OCI-LY7 (cell line): ENCODE results near the gene TSHZ2. TPM values are rescaled to one million over a fixed set of nuclear protein-coding genes. Genes with fewer than 3 reads are reported as not detected.

Experiments
- BruUV-seq: library from RNA; stranded (reverse); fragments of 400-500 nt; replicated peaks from 2 replicates; lab custom pipeline; 2021; lab: Mats Ljungman, UMichigan
- CTCF ChIA-PET: fragments of 300-600 bp; sonication (Branson Sonifier 250); formaldehyde crosslinking; loops from one replicate; lab custom pipeline; 2022; ENCODE audit warnings: antibody characterized with exemption; ENCODE audit not compliant: unreplicated experiment; lab: Charles Lee
- POLR2A ChIA-PET: fragments of 300-600 bp; sonication (Branson Sonifier 250); formaldehyde crosslinking; loops from one replicate; lab custom pipeline; 2022; ENCODE audit warnings: antibody characterized with exemption; lab: Charles Lee
- DNase-seq: peaks from one replicate; pipeline ENCODE4 v3.0.0-alpha.2; 2015; ENCODE audit warnings: low spot score
- H2AFZ ChIP-seq: fragments of 200-600 bp; sonication (generic), shearing (Covaris generic); 2 replicates; pipeline ENCODE4 v1.6.1; 2014; ENCODE audit warnings: mild to moderate bottlenecking, antibody characterized with exemption, low read length, moderate library complexity
- H3K27ac ChIP-seq: fragments of 200-600 bp; sonication (generic); 2 replicates; pipeline ENCODE4 v1.5.1; 2014; ENCODE audit warnings: mixed run types, low read depth, mild to moderate bottlenecking, moderate library complexity, low read length, inconsistent platforms; ENCODE audit not compliant: poor library complexity, severe bottlenecking
- H3K36me3 ChIP-seq: fragments of 200-600 bp; sonication (generic); 2 replicates; pipeline ENCODE4 v1.6.1; 2014; ENCODE audit warnings: mild to moderate bottlenecking, antibody characterized with exemption, low read length, moderate library complexity, mixed read lengths; ENCODE audit not compliant: insufficient read depth
- H3K4me1 ChIP-seq: fragments of 200-600 bp; sonication (generic); 2 replicates; pipeline ENCODE4 v1.5.1; 2014; ENCODE audit warnings: mild to moderate bottlenecking, low read length; ENCODE audit not compliant: insufficient read depth, poor library complexity, severe bottlenecking
- H3K4me2 ChIP-seq: fragments of 200-600 bp; sonication (generic); 2 replicates; pipeline ENCODE4 v1.6.1; 2014; ENCODE audit warnings: mild to moderate bottlenecking, low read length
- H3K4me3 ChIP-seq: fragments of 200-600 bp; sonication (generic); 2 replicates; pipeline ENCODE4 v1.5.1; 2014; ENCODE audit warnings: mild to moderate bottlenecking, low read depth, low read length; ENCODE audit not compliant: poor library complexity, severe bottlenecking
- H3K79me2 ChIP-seq: fragments of 200-600 bp; sonication (generic); 2 replicates; pipeline ENCODE4 v1.6.1; 2016; ENCODE audit warnings: low read depth, mild to moderate bottlenecking, low read length, moderate library complexity, mixed read lengths; ENCODE audit not compliant: insufficient read depth
- H3K9me2 ChIP-seq: fragments of 200-600 bp; sonication (generic); 2 replicates; pipeline ENCODE4 v1.6.1; 2016; ENCODE audit warnings: mild to moderate bottlenecking, low read length, mixed read lengths; ENCODE audit not compliant: insufficient read depth
- H3K9me3 ChIP-seq: fragments of 200-600 bp; sonication (generic); 2 replicates; pipeline ENCODE4 v1.6.1; 2014; ENCODE audit warnings: mild to moderate bottlenecking, mixed run types, low read length, mixed read lengths
- H4K20me1 ChIP-seq: fragments of 200-600 bp; sonication (generic); 2 replicates; pipeline ENCODE4 v1.6.1; 2014; ENCODE audit warnings: mild to moderate bottlenecking, antibody characterized with exemption, low read length, moderate library complexity, mixed read lengths; ENCODE audit not compliant: insufficient read depth
- CTCF ChIP-seq: fragments of 200-600 bp; sonication (generic); conservative IDR thresholded peaks from 2 replicates; pipeline ENCODE4 v1.5.1; 2014; ENCODE audit warnings: mild to moderate bottlenecking, antibody characterized with exemption, low read length, moderate library complexity, mixed read lengths
- EZH2phosphoT487 ChIP-seq: fragments of 200-600 bp; sonication (generic); IDR thresholded peaks from 2 replicates; pipeline ENCODE4 v1.6.1; 2018; ENCODE audit warnings: low read depth, borderline replicate concordance, mild to moderate bottlenecking, mixed run types, antibody characterized with exemption, low read length, moderate library complexity, mixed read lengths
- intact Hi-C: fragments of 100-400 bp; cut with micrococcal nuclease; formaldehyde crosslinking; loops from one replicate; pipeline ENCODE4 v1.10.0; 2022; ENCODE audit not compliant: unreplicated experiment
- total RNA-seq, 2 experiments: library from RNA; depleted of rRNA in 1 of 2; stranded (reverse); fragments of >200 nt in 1 of 2; shearing (Covaris generic) in 1 of 2; gene quantifications; 2 replicates each; pipeline ENCODE4 v1.2.3, GENCODE V29; 2014 to 2022

TSHZ2 gene
- total RNA-seq, 2 experiments from 2014 or later = not detected

GRCh38 chr20:53399083-53399482, 426.9 kb downstream of the TSHZ2 start:
- Histone ChIP-seq H4K20me1 (no peaks in the 10 kb centered on the region), H3K36me3 (no peaks in the 10 kb centered on the region), H3K79me2 (no peaks in the 10 kb centered on the region), H3K9me2 (no peaks in the 10 kb centered on the region), H3K4me3 (no peak overlapping the region), H2AFZ (no peak overlapping the region), H3K9me3 (no peaks in the 10 kb centered on the region), H3K4me1 (no peaks in the 10 kb centered on the region), H3K4me2 (no peak overlapping the region), H3K27ac (no peak overlapping the region)
- CTCF ChIA-PET = no interaction called here
- no peak for TF ChIP-seq EZH2phosphoT487
- intact Hi-C loops = no loop called here
- DNase-seq = no peak
- BruUV-seq = no TSS peak
- POLR2A ChIA-PET = no interaction called here

GRCh38 chr20:53399592-53400335, 427.6 kb downstream of the TSHZ2 start:
- CTCF ChIA-PET = no interaction called here
- Histone ChIP-seq H2AFZ (no peak overlapping the region), H3K4me1 (no peaks in the 10 kb centered on the region), H3K9me3 (no peaks in the 10 kb centered on the region), H3K4me2 (no peak overlapping the region), H3K27ac (no peak overlapping the region), H3K36me3 (no peaks in the 10 kb centered on the region), H3K4me3 (no peak overlapping the region), H4K20me1 (no peaks in the 10 kb centered on the region), H3K79me2 (no peaks in the 10 kb centered on the region), H3K9me2 (no peaks in the 10 kb centered on the region)
- DNase-seq = no peak
- no peak for TF ChIP-seq EZH2phosphoT487
- no peak for TF ChIP-seq CTCF
- intact Hi-C loops = no loop called here
- BruUV-seq = no TSS peak
- POLR2A ChIA-PET = interaction anchor here (0.6 kb wide), 1 partner anchor 9 kb away, joined by 3 read pairs; no protein-coding TSS in a partner anchor

- no peaks in the 10 kb centered on the region for H3K4me1 ChIP-seq
- TF ChIP-seq EZH2phosphoT487 = no peak
- TF ChIP-seq CTCF = no peak
- no peaks in the 10 kb centered on the region for H3K9me2 ChIP-seq
- BruUV-seq = no TSS peak
- CTCF ChIA-PET = no interaction called here
- no peaks in the 10 kb centered on the region for H3K79me2 ChIP-seq
- POLR2A ChIA-PET = no interaction called here
- DNase-seq = no peak
- H3K4me2 ChIP-seq = no peak overlapping the region
- intact Hi-C loops = no loop called here
- H3K27ac ChIP-seq = no peak overlapping the region
- no peak overlapping the region for H2AFZ ChIP-seq
- no peaks in the 10 kb centered on the region for H4K20me1 ChIP-seq
- no peak overlapping the region for H3K4me3 ChIP-seq
- H3K36me3 ChIP-seq = no peaks in the 10 kb centered on the region
- no peaks in the 10 kb centered on the region for H3K9me3 ChIP-seq
Measured at GRCh38 chr20:53402233-53403005, 430.3 kb downstream of the TSHZ2 start.
